ENCODE measurements around the gene ROCK2. TPM values are rescaled to one million over a fixed set of nuclear protein-coding genes. Genes with fewer than 3 reads are reported as not detected.

The ROCK2 gene
- total and polyA plus RNA-seq, 2 of the 13 experiments (the other 11 are each of a cell fraction or from before 2014, with no cell fraction given), result 38.1 to 119 TPM

- TF ChIP-seq RXRB (CRISPR knock-in tag; IDR thresholded peaks at IDR 0.05; ENCODE audit: borderline replicate concordance) (no peak), ZNF740 (CRISPR knock-in tag; IDR thresholded peaks at IDR 0.05) (no peak), ZBTB7A (CRISPR knock-in tag; IDR thresholded peaks at IDR 0.05) (no peak), NCOR1 (IDR thresholded peaks at IDR 0.05; ENCODE audit: borderline replicate concordance, low read length) (no peak), NONO (IDR thresholded peaks at IDR 0.05) (no peak), NONO (CRISPR knock-in tag; conservative IDR thresholded peaks at IDR 0.05) (no peak), MIER3 (CRISPR knock-in tag; IDR thresholded peaks at IDR 0.05; ENCODE audit: borderline replicate concordance) (no peak)
Measured at GRCh38 chr2:11390399-11390658, 45.9 kb upstream of the ROCK2 start (continued).

GRCh38 chr2:11389551-11390398 is 45.3 kb upstream of the ROCK2 start:
- no peak overlapping the region for H3K27ac ChIP-seq (ENCODE audit: extremely low read length, insufficient read depth, low read length)
- no peaks in the 10 kb centered on the region for H3K9me3 ChIP-seq (ENCODE audit: low read length)
- intact Hi-C loops (cut with micrococcal nuclease; ENCODE audit: unreplicated experiment) (loop anchor here (2.0 kb wide), 1 partner anchor 13 kb away; no protein-coding TSS in a partner anchor), in situ Hi-C loops (cut with HindIII; ENCODE audit: extremely low pct_ligation_motif_present, low pct_unique_long_range_greater_than_20kb) (no loop called here)
- FAIRE-seq (peak; percentile 64), DNase-seq (ENCODE audit: low spot score) (peak; percentile 93), ATAC-seq (peak; percentile 65)
- peak overlapping the region in 2 of 3 experiments; percentile 33 to 61; a peak in 3 of 6 replicates for H3K4me3 ChIP-seq (replicated peaks in 1 of 3; ENCODE audit: insufficient read depth in 1 of 3, low read depth in 2 of 3, low read length in 3 of 3)
- no peaks in the 10 kb centered on the region for H3K79me2 ChIP-seq (ENCODE audit: insufficient read depth, low read length)
- H3K9ac ChIP-seq (ENCODE audit: insufficient read depth, low read depth, low read length), result peak overlapping the region; percentile 4; the same call in 1 of the 2 replicates
- H3K4me1 ChIP-seq (ENCODE audit: insufficient read depth, low read length), result peaks cover 79% of the 10 kb centered on the region
- H3K36me3 ChIP-seq (replicated peaks in 1 of 2; ENCODE audit: control insufficient read depth in 1 of 2, insufficient read depth in 2 of 2, low read length in 2 of 2), result no peaks in the 10 kb centered on the region
- H3K27me3 ChIP-seq (ENCODE audit: control insufficient read depth in 1 of 2, insufficient read depth in 2 of 2, low read length in 2 of 2), result no peaks in the 10 kb centered on the region
- ChIA-PET CTCF (ENCODE audit: low intra/inter-chr PET ratio, low total read pairs) (no interaction called here), POLR2A (interaction anchor here (1.1 to 7.5 kb wide), 10 partner anchors 14 to 73 kb away, joined by 3 to 99 read pairs (median 8); partner anchors contain the start of gene ROCK2)
- 12% methylated on average over 18 of the region's 18 CpGs for WGBS (ENCODE audit: low lambda C conversion rate)
- peak overlapping the region; percentile 81 for H3K4me2 ChIP-seq (ENCODE audit: low read depth, low read length)
- H2AFZ ChIP-seq (ENCODE audit: low read length), result no peak overlapping the region
- H4K20me1 ChIP-seq (ENCODE audit: insufficient read depth, low read length), result no peaks in the 10 kb centered on the region
- BruUV-seq (replicated peaks), result no TSS peak
- TF ChIP-seq RARA (CRISPR knock-in tag; IDR thresholded peaks at IDR 0.05) (peak; percentile 46; the same call in 1 of the 2 replicates), ZNF841 (CRISPR knock-in tag; IDR thresholded peaks at IDR 0.05; ENCODE audit: borderline replicate concordance) (no peak), ZNF383 (CRISPR knock-in tag; IDR thresholded peaks at IDR 0.05; ENCODE audit: borderline replicate concordance) (peak; percentile 51; the same call in 1 of the 2 replicates), ARID4A (CRISPR knock-in tag; IDR thresholded peaks at IDR 0.05; ENCODE audit: borderline replicate concordance) (0 out of 2 replicates have a peak, but pooled peaks have one; percentile 23), NCOA1 (CRISPR knock-in tag; IDR thresholded peaks at IDR 0.05) (no peak), MEIS1 (CRISPR knock-in tag; IDR thresholded peaks at IDR 0.05; ENCODE audit: borderline replicate concordance) (peak; percentile 48; the same call in 1 of the 2 replicates), KDM5B (CRISPR knock-in tag; IDR thresholded peaks at IDR 0.05; ENCODE audit: borderline replicate concordance) (peak; percentile 34; the same call in 1 of the 2 replicates), ZNF205 (CRISPR knock-in tag; IDR thresholded peaks at IDR 0.05) (no peak)
- TF ChIP-seq, protein P1, sequence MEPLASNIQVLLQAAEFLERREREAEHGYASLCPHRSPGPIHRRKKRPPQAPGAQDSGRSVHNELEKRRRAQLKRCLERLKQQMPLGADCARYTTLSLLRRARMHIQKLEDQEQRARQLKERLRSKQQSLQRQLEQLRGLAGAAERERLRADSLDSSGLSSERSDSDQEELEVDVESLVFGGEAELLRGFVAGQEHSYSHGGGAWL (CRISPR knock-in tag; IDR thresholded peaks at IDR 0.05), result 0 out of 2 replicates have a peak, but pooled peaks have one; percentile 36

Measured in HepG2 (cell line).